ENCODE data around the gene HIGD2B.
"Not testable (repeated sequence)": the region's sequence is repeated elsewhere in the genome, so short reads cannot be mapped to it uniquely, and the experiment has no call there.

Gene HIGD2B

DNA sequence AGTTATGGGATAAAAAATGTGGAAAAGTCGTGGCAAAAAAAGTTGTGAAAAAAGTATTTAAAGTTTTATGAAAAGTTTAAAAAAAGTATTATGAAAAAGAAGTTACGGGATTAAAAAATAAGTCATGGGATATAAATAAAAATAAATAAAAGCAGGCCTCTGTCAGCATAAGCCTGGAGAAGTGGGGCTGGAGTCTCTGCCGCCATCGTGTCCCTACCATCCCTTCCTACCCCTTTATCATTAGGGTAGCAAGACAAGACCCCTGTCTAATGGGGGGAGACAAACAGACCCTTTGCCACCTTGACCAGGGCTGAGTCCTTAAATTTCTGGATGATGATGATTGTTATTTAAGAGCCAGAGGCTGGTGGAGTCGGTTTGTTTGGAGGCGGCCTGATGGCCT lies 16.2 kb downstream of the HIGD2B start:
- H2BK12ac ChIP-seq (ENCODE audit: low read length in 2 of 2); H3K4me3 ChIP-seq (ENCODE audit: insufficient read depth in 1 of 2, low read depth in 1 of 2, low read length in 2 of 2); H3K18ac ChIP-seq (ENCODE audit: low read depth in 1 of 2, low read length in 2 of 2); H4K8ac ChIP-seq (ENCODE audit: low read length); H2AK5ac ChIP-seq (ENCODE audit: low read length, severe bottlenecking); H2BK15ac ChIP-seq (ENCODE audit: low read depth, poor library complexity, severe bottlenecking); H3K4ac ChIP-seq (ENCODE audit: low read depth in 1 of 2, low read length in 2 of 2); H2BK120ac ChIP-seq (ENCODE audit: low read depth, low read length); H3K9me3 ChIP-seq (ENCODE audit: control insufficient read depth, low read length); DNase-seq; H3K4me1 ChIP-seq (ENCODE audit: control insufficient read depth, insufficient read depth, low read depth, low read length); H2BK5ac ChIP-seq (ENCODE audit: low read depth, low read length, poor library complexity, severe bottlenecking); H3K23ac ChIP-seq (ENCODE audit: low read length in 2 of 2); H3K36me3 ChIP-seq (ENCODE audit: control insufficient read depth in 1 of 2, insufficient read depth in 2 of 2, low read depth in 1 of 2, low read length in 2 of 2); H4K91ac ChIP-seq (ENCODE audit: low read length); H3K14ac ChIP-seq (ENCODE audit: low read length in 2 of 2); H3K9ac ChIP-seq (ENCODE audit: low read length); H3K27ac ChIP-seq (ENCODE audit: low read length, poor library complexity, severe bottlenecking); H3K79me1 ChIP-seq (replicated peaks; ENCODE audit: low read length, poor library complexity, severe bottlenecking); H3K4me2 ChIP-seq (ENCODE audit: low read length, poor library complexity, severe bottlenecking); H2AFZ ChIP-seq (ENCODE audit: low read depth, low read length): not testable (repeated sequence)
- peaks cover 4 to 19% of the 10 kb centered on the region in 2 experiments for H3K27me3 ChIP-seq (ENCODE audit: control insufficient read depth in 1 of 2, insufficient read depth in 1 of 2, low read length in 2 of 2)
- WGBS, result 100% methylated on average over 1 of the region's 6 CpGs

DNA sequence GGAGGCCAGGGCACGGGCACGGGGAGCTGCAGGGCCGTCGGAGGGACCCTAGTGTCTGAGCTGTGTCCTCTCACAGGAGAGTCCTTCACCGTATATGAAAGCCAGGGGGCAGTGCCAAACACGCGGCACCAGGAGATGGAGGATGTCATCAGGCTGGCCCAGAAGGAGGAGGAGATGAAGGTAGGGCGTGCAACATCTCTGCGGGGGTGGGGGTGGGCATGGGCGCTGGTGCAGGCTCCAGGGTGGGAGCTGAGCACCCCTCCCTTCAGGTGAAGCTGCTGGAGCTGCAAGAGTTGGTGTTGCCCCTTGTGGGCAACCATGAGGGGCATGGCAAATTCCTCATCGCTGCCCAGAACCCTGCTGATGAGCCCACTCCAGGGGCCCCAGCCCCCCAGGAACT lies 20.3 kb downstream of the HIGD2B start:
- not testable (repeated sequence) for H2AFZ ChIP-seq (ENCODE audit: low read depth, low read length); H3K9me3 ChIP-seq (ENCODE audit: control insufficient read depth, low read length); H3K14ac ChIP-seq (ENCODE audit: low read length in 2 of 2); H3K4me1 ChIP-seq (ENCODE audit: control insufficient read depth, insufficient read depth, low read depth, low read length); H3K9ac ChIP-seq (ENCODE audit: low read length); DNase-seq; H3K4me2 ChIP-seq (ENCODE audit: low read length, poor library complexity, severe bottlenecking); H3K27ac ChIP-seq (ENCODE audit: low read length, poor library complexity, severe bottlenecking); H2BK15ac ChIP-seq (ENCODE audit: low read depth, poor library complexity, severe bottlenecking); H4K8ac ChIP-seq (ENCODE audit: low read length); H2BK12ac ChIP-seq (ENCODE audit: low read length in 2 of 2); H3K79me1 ChIP-seq (replicated peaks; ENCODE audit: low read length, poor library complexity, severe bottlenecking); H3K4me3 ChIP-seq (ENCODE audit: insufficient read depth in 1 of 2, low read depth in 1 of 2, low read length in 2 of 2); H3K4ac ChIP-seq (ENCODE audit: low read depth in 1 of 2, low read length in 2 of 2); H2AK5ac ChIP-seq (ENCODE audit: low read length, severe bottlenecking); H2BK5ac ChIP-seq (ENCODE audit: low read depth, low read length, poor library complexity, severe bottlenecking); H4K91ac ChIP-seq (ENCODE audit: low read length); H3K27me3 ChIP-seq (ENCODE audit: control insufficient read depth in 1 of 2, insufficient read depth in 1 of 2, low read length in 2 of 2); H3K18ac ChIP-seq (ENCODE audit: low read depth in 1 of 2, low read length in 2 of 2); H2BK120ac ChIP-seq (ENCODE audit: low read depth, low read length); H3K36me3 ChIP-seq (ENCODE audit: control insufficient read depth in 1 of 2, insufficient read depth in 2 of 2, low read depth in 1 of 2, low read length in 2 of 2); H3K23ac ChIP-seq (ENCODE audit: low read length in 2 of 2)
- 79% methylated on average over 2 of the region's 11 CpGs for WGBS

- not testable (repeated sequence) for H3K14ac ChIP-seq (ENCODE audit: low read length in 2 of 2); H3K27ac ChIP-seq (ENCODE audit: low read length, poor library complexity, severe bottlenecking); H3K9ac ChIP-seq (ENCODE audit: low read length); H2BK15ac ChIP-seq (ENCODE audit: low read depth, poor library complexity, severe bottlenecking); H2AK5ac ChIP-seq (ENCODE audit: low read length, severe bottlenecking); H3K4me3 ChIP-seq (ENCODE audit: insufficient read depth in 1 of 2, low read depth in 1 of 2, low read length in 2 of 2); H3K4me2 ChIP-seq (ENCODE audit: low read length, poor library complexity, severe bottlenecking); DNase-seq; H2AFZ ChIP-seq (ENCODE audit: low read depth, low read length); H2BK5ac ChIP-seq (ENCODE audit: low read depth, low read length, poor library complexity, severe bottlenecking); H3K23ac ChIP-seq (ENCODE audit: low read length in 2 of 2); H4K91ac ChIP-seq (ENCODE audit: low read length); H3K27me3 ChIP-seq (ENCODE audit: control insufficient read depth in 1 of 2, insufficient read depth in 1 of 2, low read length in 2 of 2); H2BK12ac ChIP-seq (ENCODE audit: low read length in 2 of 2); H3K4ac ChIP-seq (ENCODE audit: low read depth in 1 of 2, low read length in 2 of 2); H2BK120ac ChIP-seq (ENCODE audit: low read depth, low read length); H3K79me1 ChIP-seq (replicated peaks; ENCODE audit: low read length, poor library complexity, severe bottlenecking); H3K36me3 ChIP-seq (ENCODE audit: control insufficient read depth in 1 of 2, insufficient read depth in 2 of 2, low read depth in 1 of 2, low read length in 2 of 2); H3K4me1 ChIP-seq (ENCODE audit: control insufficient read depth, insufficient read depth, low read depth, low read length); H3K18ac ChIP-seq (ENCODE audit: low read depth in 1 of 2, low read length in 2 of 2); H4K8ac ChIP-seq (ENCODE audit: low read length); H3K9me3 ChIP-seq (ENCODE audit: control insufficient read depth, low read length)
- 65% methylated on average over 2 of the region's 8 CpGs for WGBS
Measured at GRCh38 chr15:72663931-72664330, 22.1 kb downstream of the HIGD2B start.

DNA sequence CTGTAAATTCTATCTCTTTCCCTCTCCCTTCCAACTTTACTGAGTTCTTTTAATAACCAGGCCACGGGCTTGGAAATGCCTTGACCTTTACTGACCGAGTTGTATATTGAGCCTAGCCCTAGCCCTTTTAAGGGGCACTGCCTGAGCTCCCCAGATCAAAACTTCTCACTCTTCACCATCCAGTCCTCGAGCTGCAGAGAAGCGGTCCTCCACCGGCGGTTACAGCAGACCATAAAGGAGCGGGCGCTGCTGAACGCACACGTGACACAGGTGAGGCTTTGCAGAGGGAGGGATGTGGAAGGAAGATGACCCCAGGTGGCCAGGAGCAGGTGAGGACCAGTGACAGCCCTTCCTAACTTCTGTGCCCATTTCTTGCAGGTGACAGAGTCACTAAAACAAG lies 24.9 kb downstream of the HIGD2B start:
- H2AFZ ChIP-seq (ENCODE audit: low read depth, low read length); H3K4me1 ChIP-seq (ENCODE audit: control insufficient read depth, insufficient read depth, low read depth, low read length); H2BK120ac ChIP-seq (ENCODE audit: low read depth, low read length); H3K4me2 ChIP-seq (ENCODE audit: low read length, poor library complexity, severe bottlenecking); H3K4ac ChIP-seq (ENCODE audit: low read depth in 1 of 2, low read length in 2 of 2); H3K4me3 ChIP-seq (ENCODE audit: insufficient read depth in 1 of 2, low read depth in 1 of 2, low read length in 2 of 2); H3K27me3 ChIP-seq (ENCODE audit: control insufficient read depth in 1 of 2, insufficient read depth in 1 of 2, low read length in 2 of 2); H3K23ac ChIP-seq (ENCODE audit: low read length in 2 of 2); H3K36me3 ChIP-seq (ENCODE audit: control insufficient read depth in 1 of 2, insufficient read depth in 2 of 2, low read depth in 1 of 2, low read length in 2 of 2); H3K9ac ChIP-seq (ENCODE audit: low read length); H3K79me1 ChIP-seq (replicated peaks; ENCODE audit: low read length, poor library complexity, severe bottlenecking); DNase-seq; H4K91ac ChIP-seq (ENCODE audit: low read length); H4K8ac ChIP-seq (ENCODE audit: low read length); H3K14ac ChIP-seq (ENCODE audit: low read length in 2 of 2); H2BK5ac ChIP-seq (ENCODE audit: low read depth, low read length, poor library complexity, severe bottlenecking); H3K18ac ChIP-seq (ENCODE audit: low read depth in 1 of 2, low read length in 2 of 2); H3K9me3 ChIP-seq (ENCODE audit: control insufficient read depth, low read length); H2BK15ac ChIP-seq (ENCODE audit: low read depth, poor library complexity, severe bottlenecking); H3K27ac ChIP-seq (ENCODE audit: low read length, poor library complexity, severe bottlenecking); H2AK5ac ChIP-seq (ENCODE audit: low read length, severe bottlenecking); H2BK12ac ChIP-seq (ENCODE audit: low read length in 2 of 2): not testable (repeated sequence)
- no CpG with 5 or more reads among the region's 10 CpGs for WGBS
